Mucosa of stomach (tissue), 1 donor: ENCODE measurements around the gene CHD1.

ENCODE experiments used
- H3K27me3 ChIP-seq: one replicate; pipeline ENCODE4 v1.7.0; 2013; ENCODE audit warnings: mild to moderate bottlenecking, low read length; ENCODE audit not compliant: control insufficient read depth, insufficient read depth
- H3K36me3 ChIP-seq: one replicate; pipeline ENCODE4 v1.7.0; 2013; ENCODE audit warnings: low read length; ENCODE audit not compliant: control insufficient read depth, insufficient read depth
- H3K4me1 ChIP-seq: one replicate; pipeline ENCODE4 v1.7.0; 2013; ENCODE audit warnings: mild to moderate bottlenecking, low read length; ENCODE audit not compliant: control insufficient read depth, insufficient read depth
- H3K4me3 ChIP-seq: one replicate; pipeline ENCODE4 v1.7.0; 2013; ENCODE audit warnings: low read length
- H3K9ac ChIP-seq: one replicate; pipeline ENCODE4 v1.7.0; 2013; ENCODE audit warnings: mild to moderate bottlenecking, low read length, moderate library complexity
- H3K9me3 ChIP-seq: one replicate; pipeline ENCODE4 v1.7.0; 2013; ENCODE audit warnings: mild to moderate bottlenecking, low read length, moderate library complexity; ENCODE audit not compliant: control insufficient read depth
- donor health status: Pancreatic carcinoma.

Gene CHD1

DNA sequence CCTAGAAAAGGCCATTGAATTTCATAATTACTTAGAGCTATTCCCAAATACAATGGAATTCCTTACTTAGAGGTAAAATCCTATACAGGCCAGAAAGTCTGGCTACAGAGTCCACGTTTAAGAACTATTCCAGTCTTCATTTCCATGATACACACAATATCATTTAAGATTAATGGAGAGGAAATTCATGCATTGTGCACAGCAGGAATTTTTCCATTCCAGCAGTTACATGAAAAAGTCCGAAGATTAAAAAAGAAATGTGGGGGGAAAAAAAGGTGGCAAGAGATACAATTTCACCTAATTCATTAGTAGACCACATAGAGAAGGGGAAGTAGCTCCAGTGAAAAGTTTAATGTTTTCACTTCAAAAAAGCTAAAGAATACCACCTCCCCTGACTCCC lies 63.1 kb downstream of the CHD1 start:
- no peaks in the 10 kb centered on the region for H3K36me3 ChIP-seq
- H3K9ac ChIP-seq = no peak overlapping the region
- no peak overlapping the region for H3K4me3 ChIP-seq
- no peaks in the 10 kb centered on the region for H3K9me3 ChIP-seq
- no peaks in the 10 kb centered on the region for H3K27me3 ChIP-seq
- no peaks in the 10 kb centered on the region for H3K4me1 ChIP-seq

DNA sequence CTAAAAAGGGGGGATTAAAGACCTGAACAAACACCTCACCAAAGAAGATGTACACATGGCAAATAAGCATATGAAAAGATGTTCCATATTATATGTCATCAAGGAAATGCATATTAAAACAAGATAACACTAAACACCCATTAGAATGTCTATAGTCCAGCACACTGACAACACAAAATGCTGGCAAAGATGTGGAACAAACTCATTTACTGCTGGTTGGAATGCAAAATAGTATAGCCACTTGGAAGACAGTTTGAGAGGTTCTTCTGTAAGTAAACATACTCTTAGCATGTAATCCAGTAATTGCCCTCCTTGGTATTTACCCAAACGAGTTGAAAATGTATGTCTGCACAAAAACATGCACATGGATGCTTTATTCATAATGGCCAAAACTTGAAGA lies 81.8 kb downstream of the CHD1 start:
- Histone ChIP-seq H3K36me3 (no peaks in the 10 kb centered on the region), H3K9ac (no peak overlapping the region), H3K9me3 (no peaks in the 10 kb centered on the region), H3K4me1 (no peaks in the 10 kb centered on the region), H3K27me3 (no peaks in the 10 kb centered on the region), H3K4me3 (no peak overlapping the region)

GRCh38 chr5:98846520-98846919 lies 82.3 kb downstream of the CHD1 start:
- Histone ChIP-seq H3K9ac (no peak overlapping the region), H3K4me3 (no peak overlapping the region), H3K27me3 (no peaks in the 10 kb centered on the region), H3K9me3 (no peaks in the 10 kb centered on the region), H3K4me1 (no peaks in the 10 kb centered on the region), H3K36me3 (no peaks in the 10 kb centered on the region)

GRCh38 chr5:98845878-98846277 lies 82.9 kb downstream of the CHD1 start:
- H3K4me1 ChIP-seq = no peaks in the 10 kb centered on the region
- no peaks in the 10 kb centered on the region for H3K27me3 ChIP-seq
- H3K9ac ChIP-seq = no peak overlapping the region
- H3K36me3 ChIP-seq = no peaks in the 10 kb centered on the region
- no peaks in the 10 kb centered on the region for H3K9me3 ChIP-seq
- no peak overlapping the region for H3K4me3 ChIP-seq

- no peak overlapping the region for H3K9ac ChIP-seq
- H3K27me3 ChIP-seq = no peaks in the 10 kb centered on the region
- H3K4me1 ChIP-seq = no peaks in the 10 kb centered on the region
- no peaks in the 10 kb centered on the region for H3K36me3 ChIP-seq
- H3K4me3 ChIP-seq = no peak overlapping the region
- H3K9me3 ChIP-seq = no peaks in the 10 kb centered on the region
These were observed 83.9 kb downstream of the CHD1 start for GRCh38 chr5:98844865-98845264.

GRCh38 chr5:98843481-98843880 lies 85.3 kb downstream of the CHD1 start:
- Histone ChIP-seq H3K9me3 (no peaks in the 10 kb centered on the region), H3K9ac (no peak overlapping the region), H3K4me3 (no peak overlapping the region), H3K27me3 (no peaks in the 10 kb centered on the region), H3K4me1 (no peaks in the 10 kb centered on the region), H3K36me3 (no peaks in the 10 kb centered on the region)

GRCh38 chr5:98840946-98841345 lies 87.9 kb downstream of the CHD1 start:
- H3K4me3 ChIP-seq = no peak overlapping the region
- H3K36me3 ChIP-seq = no peaks in the 10 kb centered on the region
- no peaks in the 10 kb centered on the region for H3K9me3 ChIP-seq
- no peaks in the 10 kb centered on the region for H3K27me3 ChIP-seq
- H3K9ac ChIP-seq = no peak overlapping the region
- no peaks in the 10 kb centered on the region for H3K4me1 ChIP-seq

- H3K4me3 ChIP-seq = no peak overlapping the region
- H3K27me3 ChIP-seq = no peaks in the 10 kb centered on the region
- no peaks in the 10 kb centered on the region for H3K36me3 ChIP-seq
- H3K9me3 ChIP-seq = no peaks in the 10 kb centered on the region
- H3K4me1 ChIP-seq = no peaks in the 10 kb centered on the region
- H3K9ac ChIP-seq = no peak overlapping the region
These were observed 89.1 kb downstream of the CHD1 start for GRCh38 chr5:98839469-98840383.

DNA sequence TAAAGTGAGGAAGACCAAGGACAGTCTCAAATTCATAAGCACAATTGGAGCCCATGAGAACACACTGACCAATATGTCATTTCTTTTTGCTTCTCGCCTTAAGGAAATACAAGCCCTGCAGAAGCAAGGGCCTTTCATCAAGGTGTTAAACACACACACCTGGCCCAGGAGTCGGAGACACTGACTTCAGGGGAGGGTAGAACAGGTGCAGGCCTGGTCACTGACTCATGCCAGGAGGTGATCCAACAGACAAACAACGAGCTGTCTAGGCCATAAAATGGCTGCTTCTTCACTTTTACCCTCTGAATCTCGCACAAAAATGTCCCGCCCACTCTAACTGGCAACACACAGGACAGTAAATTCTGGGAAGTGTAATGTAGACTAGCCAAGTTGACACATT lies 92.6 kb downstream of the CHD1 start:
- Histone ChIP-seq H3K4me1 (no peaks in the 10 kb centered on the region), H3K27me3 (no peaks in the 10 kb centered on the region), H3K9ac (no peak overlapping the region), H3K4me3 (no peak overlapping the region), H3K9me3 (no peaks in the 10 kb centered on the region), H3K36me3 (no peaks in the 10 kb centered on the region)

DNA sequence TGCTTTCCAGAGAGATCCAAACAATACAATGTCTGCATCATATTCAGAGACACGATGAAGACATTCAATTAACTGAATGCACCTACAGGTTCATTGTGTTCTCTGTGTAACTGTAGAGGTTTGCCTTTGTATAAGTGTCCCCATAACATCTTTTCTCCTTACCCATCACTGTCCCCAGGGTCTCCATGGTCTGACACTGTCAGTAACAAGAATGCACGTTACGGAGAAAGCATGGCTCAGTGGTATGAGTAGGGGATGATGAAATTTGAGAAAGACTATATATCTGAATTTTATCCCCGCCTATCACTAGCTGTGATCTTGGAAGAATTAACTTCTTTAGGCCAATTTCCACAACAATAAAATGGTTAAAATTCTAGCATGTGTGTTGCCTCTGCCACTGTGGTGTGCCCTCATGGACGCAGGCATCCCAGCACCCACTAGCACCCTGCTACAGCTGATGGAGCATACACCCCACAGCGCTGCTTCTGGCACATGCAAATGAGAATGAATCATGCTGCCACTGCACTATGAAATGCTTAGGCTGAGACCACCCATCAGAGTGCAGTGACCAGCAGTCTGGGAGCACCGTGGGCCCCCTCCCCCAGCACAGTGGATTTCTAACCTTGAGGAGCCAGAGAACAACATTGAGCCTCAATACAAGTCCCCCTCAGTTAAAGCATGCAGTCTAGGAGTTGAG lies 101.1 kb downstream of the CHD1 start:
- Histone ChIP-seq H3K27me3 (no peaks in the 10 kb centered on the region), H3K4me3 (no peak overlapping the region), H3K9me3 (no peaks in the 10 kb centered on the region), H3K36me3 (no peaks in the 10 kb centered on the region), H3K9ac (no peak overlapping the region), H3K4me1 (no peaks in the 10 kb centered on the region)

DNA sequence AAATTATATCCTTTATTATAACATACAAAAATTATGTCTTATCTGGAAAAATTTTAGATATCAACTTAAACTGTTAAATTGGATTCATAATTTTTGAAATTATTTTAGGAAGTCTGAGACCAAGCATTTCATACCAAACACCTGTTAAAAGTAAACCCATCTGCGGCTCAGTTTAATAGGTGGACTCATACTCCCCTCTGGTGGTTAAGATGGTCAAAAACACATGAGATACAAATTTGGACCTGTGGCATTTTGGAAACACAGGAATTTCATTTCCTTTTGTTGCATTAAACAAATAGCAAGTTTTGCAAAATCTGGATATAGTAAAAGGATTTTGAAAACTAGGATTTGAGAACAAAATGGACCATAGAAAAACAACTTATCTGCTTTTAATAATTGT lies 101.6 kb downstream of the CHD1 start:
- H3K9me3 ChIP-seq = no peaks in the 10 kb centered on the region
- no peak overlapping the region for H3K4me3 ChIP-seq
- H3K27me3 ChIP-seq = no peaks in the 10 kb centered on the region
- H3K36me3 ChIP-seq = no peaks in the 10 kb centered on the region
- no peak overlapping the region for H3K9ac ChIP-seq
- H3K4me1 ChIP-seq = no peaks in the 10 kb centered on the region

- no peak overlapping the region for H3K9ac ChIP-seq
- H3K9me3 ChIP-seq = no peaks in the 10 kb centered on the region
- H3K27me3 ChIP-seq = no peaks in the 10 kb centered on the region
- H3K36me3 ChIP-seq = no peaks in the 10 kb centered on the region
- H3K4me3 ChIP-seq = no peak overlapping the region
- no peaks in the 10 kb centered on the region for H3K4me1 ChIP-seq
These were observed 103.0 kb downstream of the CHD1 start for GRCh38 chr5:98825582-98826375.
